Measurements from ENCODE around the gene IFRD2.

Gene IFRD2

GRCh38 chr3:50279255-50280016 is 12.8 kb downstream of the IFRD2 start:
- H3K4me1 Mint-ChIP-seq, result peaks cover 25% of the 10 kb centered on the region

GRCh38 chr3:50278880-50279224 is 13.4 kb downstream of the IFRD2 start, which contains the start of gene LSMEM2:
Gene LSMEM2, plus strand, starts transcription at chr3:50279087. Its CDS starts 27 bp downstream, at chr3:50279114.
- Mint-ChIP-seq H3K4me1 (peaks cover 31% of the 10 kb centered on the region), H3K9me3 (no peaks in the 10 kb centered on the region), H3K36me3 (ENCODE audit: low read depth) (no peaks in the 10 kb centered on the region), H3K4me3 (no peak within 1 kb of the TSS), H3K27ac (no peak within 1 kb of the TSS), H3K27me3 (ENCODE audit: low read depth, poor library complexity) (peaks cover 27% of the 10 kb centered on the region)
- TF ChIP-seq CTCF (IDR thresholded peaks at IDR 0.05), result no peak
- no peak for DNase-seq

More at GRCh38 chr3:50279255-50280016, 12.8 kb downstream of the IFRD2 start:
- no peaks in the 10 kb centered on the region for H3K36me3 Mint-ChIP-seq (ENCODE audit: low read depth)
- H3K9me3 Mint-ChIP-seq, result no peaks in the 10 kb centered on the region
- H3K4me3 Mint-ChIP-seq, result no peak overlapping the region
- no peak for DNase-seq
- peaks cover 21% of the 10 kb centered on the region for H3K27me3 Mint-ChIP-seq (ENCODE audit: low read depth, poor library complexity)
- TF ChIP-seq CTCF (IDR thresholded peaks at IDR 0.05), result no peak
- no peak overlapping the region for H3K27ac Mint-ChIP-seq

DNA sequence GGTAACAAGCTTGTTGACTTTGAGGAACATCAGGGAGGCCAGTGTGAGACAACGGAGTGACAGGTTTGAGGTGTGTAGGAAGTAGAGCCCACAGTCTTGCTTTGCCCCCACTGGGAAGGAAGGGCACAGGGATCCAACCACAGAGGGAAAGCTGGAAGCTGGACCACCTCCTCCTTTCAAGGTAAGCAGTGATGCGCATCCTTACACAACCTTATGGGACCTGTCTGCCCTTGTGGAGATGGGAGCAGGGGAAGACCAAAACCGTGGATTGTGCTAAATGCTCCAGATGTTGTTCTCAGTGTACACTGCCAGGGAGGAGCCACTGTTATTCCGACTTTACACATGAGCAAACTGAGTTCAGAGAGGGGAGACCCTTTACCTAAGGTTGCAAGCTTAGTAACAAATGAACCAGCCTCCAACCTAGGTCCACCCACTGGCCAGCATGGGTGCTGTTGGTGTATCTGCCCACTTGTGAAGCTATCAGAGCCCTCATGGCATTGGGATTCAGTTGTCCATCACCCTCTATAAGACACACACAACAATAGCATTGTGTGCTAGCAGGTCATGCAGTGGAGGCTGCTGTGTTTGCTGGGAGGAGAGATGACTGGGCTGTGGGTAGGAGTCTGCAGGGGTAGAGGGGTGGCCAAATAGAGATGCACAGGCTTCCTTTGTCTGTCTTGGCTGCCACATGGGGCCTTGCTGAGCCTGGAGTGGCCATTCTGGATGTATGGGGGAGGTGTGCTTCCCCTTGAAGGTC is 13.9 kb downstream of the IFRD2 start:
- no peak for DNase-seq
- H3K9me3 Mint-ChIP-seq, result no peaks in the 10 kb centered on the region
- H3K36me3 Mint-ChIP-seq (ENCODE audit: low read depth), result no peaks in the 10 kb centered on the region
- H3K4me3 Mint-ChIP-seq, result no peak overlapping the region
- peaks cover 31% of the 10 kb centered on the region for H3K4me1 Mint-ChIP-seq
- no peak for TF ChIP-seq CTCF (IDR thresholded peaks at IDR 0.05)
- peaks cover 30% of the 10 kb centered on the region for H3K27me3 Mint-ChIP-seq (ENCODE audit: low read depth, poor library complexity)
- no peak overlapping the region for H3K27ac Mint-ChIP-seq

DNA sequence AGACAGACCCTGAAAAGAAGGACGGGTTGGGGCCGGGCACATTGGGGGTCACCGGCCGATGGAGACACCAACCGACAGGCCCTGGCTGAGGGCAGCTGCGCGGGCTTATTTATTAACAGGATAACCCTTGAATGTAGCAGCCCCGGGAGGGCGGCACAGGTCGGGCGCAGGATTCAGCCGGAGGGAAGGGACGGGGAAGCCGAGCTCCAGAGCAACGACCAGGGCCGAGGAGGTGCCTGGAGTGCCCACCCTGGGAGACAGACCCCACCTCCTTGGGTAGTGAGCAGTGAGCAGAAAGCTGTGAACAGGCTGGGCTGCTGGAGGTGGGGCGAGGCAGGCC is 15.5 kb downstream of the IFRD2 start:
- Mint-ChIP-seq H3K4me1 (peaks cover 43% of the 10 kb centered on the region), H3K27me3 (ENCODE audit: low read depth, poor library complexity) (peaks cover 37% of the 10 kb centered on the region), H3K4me3 (no peak overlapping the region), H3K9me3 (no peaks in the 10 kb centered on the region), H3K36me3 (ENCODE audit: low read depth) (no peaks in the 10 kb centered on the region), H3K27ac (no peak overlapping the region)
- TF ChIP-seq CTCF (IDR thresholded peaks at IDR 0.05), result no peak
- DNase-seq, result no peak

DNA sequence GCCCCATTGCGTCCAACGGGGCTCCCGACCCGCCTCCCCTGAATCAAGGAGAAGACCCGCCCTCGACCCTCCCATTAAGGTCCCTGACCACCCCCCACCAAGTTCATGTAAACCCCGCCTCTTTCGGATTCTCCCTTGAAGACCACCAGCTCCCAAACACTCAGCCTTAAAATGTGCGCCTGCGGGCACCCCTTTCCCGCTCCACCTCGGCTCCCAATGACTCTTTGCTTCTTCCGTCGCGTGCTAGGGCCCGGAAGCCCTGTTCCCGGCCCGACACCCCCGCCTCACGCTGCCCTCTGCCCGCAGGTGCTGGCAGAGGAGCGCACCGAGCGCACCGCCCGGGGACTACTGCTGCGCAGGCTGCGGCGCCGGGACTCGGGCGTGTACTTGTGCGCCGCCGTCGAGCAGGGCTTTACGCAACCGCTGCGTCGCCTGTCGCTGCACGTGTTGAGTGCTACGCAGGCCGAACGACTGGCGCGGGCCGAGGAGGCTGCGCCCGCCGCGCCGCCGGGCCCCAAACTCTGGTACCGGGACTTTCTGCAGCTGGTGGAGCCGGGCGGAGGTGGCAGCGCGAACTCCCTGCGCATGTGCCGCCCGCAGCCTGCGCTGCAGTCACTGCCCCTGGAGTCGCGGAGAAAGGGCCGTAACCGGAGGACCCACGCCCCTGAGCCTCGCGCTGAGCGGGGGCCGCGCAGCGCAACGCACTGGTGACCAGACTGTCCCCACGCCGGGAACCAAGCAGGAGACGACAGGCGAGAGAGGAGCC is 16.1 kb downstream of the IFRD2 start:
- H3K36me3 Mint-ChIP-seq (ENCODE audit: low read depth), result no peaks in the 10 kb centered on the region
- H3K4me1 Mint-ChIP-seq, result peaks cover 48% of the 10 kb centered on the region
- H3K9me3 Mint-ChIP-seq, result no peaks in the 10 kb centered on the region
- H3K4me3 Mint-ChIP-seq, result peak overlapping the region; percentile 77
- H3K27ac Mint-ChIP-seq, result no peak overlapping the region
- no peak for DNase-seq
- no peak for TF ChIP-seq CTCF (IDR thresholded peaks at IDR 0.05)
- H3K27me3 Mint-ChIP-seq (ENCODE audit: low read depth, poor library complexity), result peaks cover 40% of the 10 kb centered on the region
